ENCODE measurements around the gene LCN15. TPM values are rescaled to one million over a fixed set of nuclear protein-coding genes. Genes with fewer than 3 reads are reported as not detected.
A peak's percentile ranks its signal among the peaks of the same experiment; 100 is the strongest.

LCN15 gene
- total and polyA plus RNA-seq, 2 of the 13 experiments (the other 11 are each of a cell fraction or from before 2014, with no cell fraction given) = 1.3 to 53.7 TPM

- TF ChIP-seq SRSF9 (IDR thresholded peaks at IDR 0.05; ENCODE audit: borderline replicate concordance, insufficient read depth, low read depth, low read length, poor library complexity, severe bottlenecking) = no peak
- TF ChIP-seq ZNF782 (CRISPR knock-in tag; IDR thresholded peaks at IDR 0.05; ENCODE audit: borderline replicate concordance) = 0 out of 2 replicates have a peak, but pooled peaks have one; percentile 14
- peak; percentile 94; the same call in 1 of the 2 replicates for TF ChIP-seq ZFP82 (CRISPR knock-in tag; IDR thresholded peaks at IDR 0.05; ENCODE audit: borderline replicate concordance)
- TF ChIP-seq, protein P1, sequence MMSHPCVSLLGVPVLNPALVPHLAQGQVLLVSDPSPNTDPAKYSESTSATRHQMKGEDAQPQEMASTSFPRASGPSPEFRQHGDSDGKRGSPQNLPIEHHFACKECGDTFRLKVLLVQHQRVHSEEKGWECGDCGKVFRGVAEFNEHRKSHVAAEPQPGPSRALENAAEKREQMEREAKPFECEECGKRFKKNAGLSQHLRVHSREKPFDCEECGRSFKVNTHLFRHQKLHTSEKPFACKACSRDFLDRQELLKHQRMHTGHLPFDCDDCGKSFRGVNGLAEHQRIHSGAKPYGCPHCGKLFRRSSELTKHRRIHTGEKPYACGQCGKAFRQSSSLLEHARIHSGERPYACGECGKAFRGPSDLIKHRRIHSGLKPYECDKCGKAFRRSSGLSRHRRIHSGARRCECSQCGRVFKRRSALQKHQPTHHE (CRISPR knock-in tag; IDR thresholded peaks at IDR 0.05; ENCODE audit: borderline replicate concordance) = peak; percentile 16; the same call in 1 of the 2 replicates
- peak; percentile 86; the same call in 1 of the 2 replicates for TF ChIP-seq ZNF598 (CRISPR knock-in tag; IDR thresholded peaks at IDR 0.05; ENCODE audit: borderline replicate concordance)
- peak; percentile 84; the same call in 1 of the 2 replicates for TF ChIP-seq ZNF414 (CRISPR knock-in tag; IDR thresholded peaks at IDR 0.05)
- peak; percentile 14; the same call in 1 of the 2 replicates for TF ChIP-seq ERF (CRISPR knock-in tag; IDR thresholded peaks at IDR 0.05)
- TF ChIP-seq RBM39 (IDR thresholded peaks at IDR 0.05; ENCODE audit: low read depth, low read length, poor library complexity, severe bottlenecking) = peak; percentile 11
- 0 out of 2 replicates have a peak, but pooled peaks have one; percentile 12 for TF ChIP-seq ZNF776 (CRISPR knock-in tag; IDR thresholded peaks at IDR 0.05)
- peak; percentile 14 to 85; a peak in 3 of 4 replicates for TF ChIP-seq HMGXB4 (CRISPR knock-in tag; IDR thresholded peaks at IDR 0.05; ENCODE audit: borderline replicate concordance in 1 of 2, low read depth in 1 of 2)
- 0 out of 2 replicates have a peak, but pooled peaks have one; percentile 11 for TF ChIP-seq ISX (CRISPR knock-in tag; conservative IDR thresholded peaks at IDR 0.05)
- TF ChIP-seq UBTF (CRISPR knock-in tag; IDR thresholded peaks at IDR 0.05) = peak; percentile 93
- TF ChIP-seq XRCC5 (optimal IDR thresholded peaks at IDR 0.05; ENCODE audit: low read length) = peak; percentile 3
- TF ChIP-seq ZNF770 (CRISPR knock-in tag; IDR thresholded peaks at IDR 0.05) = no peak
- TF ChIP-seq ZGPAT (CRISPR knock-in tag; IDR thresholded peaks at IDR 0.05) = peak; percentile 9; the same call in 1 of the 2 replicates
- TF ChIP-seq HOXA5 (CRISPR knock-in tag; IDR thresholded peaks at IDR 0.05) = 0 out of 2 replicates have a peak, but pooled peaks have one; percentile 17
These were observed 35.7 kb downstream of the LCN15 start (continued) for GRCh38 chr9:136728548-136729123.
